ENCODE data around the gene EYA2. TPM values are rescaled to one million over a fixed set of nuclear protein-coding genes. Genes with fewer than 3 reads are reported as not detected.

The EYA2 gene
- polyA plus RNA-seq, 3 donors = 0.04 to 0.16 TPM; not detected in 1

DNA sequence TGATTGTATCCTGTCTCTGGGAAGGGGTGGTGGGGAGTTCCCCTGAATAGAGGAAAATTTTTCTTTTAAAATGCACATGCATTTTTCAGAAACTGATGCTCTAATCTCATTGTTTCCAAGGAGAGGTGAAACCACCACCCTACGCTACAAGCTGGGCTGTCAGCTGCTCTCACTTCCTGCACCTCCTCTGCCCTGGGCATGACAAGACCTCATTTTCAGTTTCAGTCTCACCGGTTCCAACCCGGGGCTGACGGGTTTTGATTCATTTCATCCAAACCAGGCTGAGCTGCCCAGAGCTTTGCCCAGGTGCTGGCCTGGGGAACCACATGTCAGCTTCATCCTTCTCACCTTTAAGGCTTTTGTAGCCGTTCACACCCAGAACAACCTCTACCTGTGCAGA, 99.7 kb downstream of the EYA2 start:
- H2AFZ ChIP-seq (ENCODE audit: insufficient read depth, low read depth, low read length, poor library complexity, severe bottlenecking) = no peak overlapping the region

DNA sequence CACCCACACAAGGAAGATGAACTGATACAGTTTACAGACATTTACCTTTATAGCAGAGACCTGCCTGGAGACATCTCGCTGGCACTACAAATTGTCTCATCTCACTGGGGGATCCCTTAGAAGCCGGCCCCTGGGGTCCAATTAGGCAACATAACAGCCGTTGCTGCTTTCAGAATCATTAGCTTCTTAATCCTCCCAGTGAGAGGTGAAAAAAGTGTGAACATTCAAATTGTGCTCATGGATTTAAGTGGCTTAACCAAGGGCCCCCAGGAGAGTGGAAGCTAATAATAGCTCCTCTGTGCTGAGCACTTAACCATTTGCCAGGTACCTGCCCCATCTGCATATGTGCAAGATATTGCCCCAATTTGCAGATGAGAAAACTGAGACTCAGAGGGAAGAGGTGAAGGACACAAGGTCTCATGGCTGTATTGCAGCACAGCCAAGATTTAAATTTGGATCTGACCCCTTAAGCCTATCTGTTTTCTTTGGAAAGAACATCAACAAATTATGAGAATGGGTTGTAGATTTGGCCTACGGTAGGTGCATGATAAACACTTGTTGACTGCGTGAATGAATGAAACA, 101.0 kb downstream of the EYA2 start:
- no peak overlapping the region for H3K27ac Mint-ChIP-seq
- Histone ChIP-seq H4K20me1 (ENCODE audit: insufficient read depth, low read length) (no peaks in the 10 kb centered on the region), H2AFZ (ENCODE audit: insufficient read depth, low read depth, low read length, poor library complexity, severe bottlenecking) (no peak overlapping the region), H3K4me2 (replicated peaks; ENCODE audit: extremely low read depth, low read length, poor library complexity, severe bottlenecking) (no peak overlapping the region), H3K79me2 (ENCODE audit: insufficient read depth, low read length) (no peaks in the 10 kb centered on the region), H3K36me3 (replicated peaks in 1 of 2; ENCODE audit: control insufficient read depth in 1 of 2, insufficient read depth in 2 of 2, low read length in 2 of 2) (no peaks in the 10 kb centered on the region), H3K27me3 (ENCODE audit: control insufficient read depth in 2 of 2, insufficient read depth in 2 of 2, low read length in 2 of 2) (no peaks in the 10 kb centered on the region), H3K27ac (ENCODE audit: low read depth in 1 of 2, low read length in 2 of 2) (no peak overlapping the region), H3K4me1 (ENCODE audit: control insufficient read depth in 1 of 2, insufficient read depth in 2 of 2, low read length in 2 of 2) (peaks cover 4 to 8% of the 10 kb centered on the region in 2 donors), H3K9ac (ENCODE audit: insufficient read depth, low read length, poor library complexity, severe bottlenecking) (no peak overlapping the region), H3K9me3 (replicated peaks in 1 of 2; ENCODE audit: control insufficient read depth in 1 of 2, insufficient read depth in 1 of 2, low read length in 2 of 2) (no peaks in the 10 kb centered on the region), H3K4me3 (replicated peaks in 1 of 3; ENCODE audit: low read depth in 2 of 3, low read length in 3 of 3) (no peak overlapping the region)
- peaks cover 0 to 4% (median 3%) of the 10 kb centered on the region in 7 donors for H3K9me3 Mint-ChIP-seq
- H3K4me3 Mint-ChIP-seq = no peak overlapping the region
- no CpG with 5 or more reads among the region's 5 CpGs for WGBS (ENCODE audit: insufficient coverage)
- H3K4me1 Mint-ChIP-seq = peaks cover 13% of the 10 kb centered on the region
- intact Hi-C loops (cut with micrococcal nuclease) = no loop called here
- peaks cover 4 to 30% (median 9%) of the 10 kb centered on the region in 3 donors for H3K27me3 Mint-ChIP-seq (ENCODE audit: low read depth in 3 of 3)
- H3K36me3 Mint-ChIP-seq = no peaks in the 10 kb centered on the region
- TF ChIP-seq, protein P1, sequence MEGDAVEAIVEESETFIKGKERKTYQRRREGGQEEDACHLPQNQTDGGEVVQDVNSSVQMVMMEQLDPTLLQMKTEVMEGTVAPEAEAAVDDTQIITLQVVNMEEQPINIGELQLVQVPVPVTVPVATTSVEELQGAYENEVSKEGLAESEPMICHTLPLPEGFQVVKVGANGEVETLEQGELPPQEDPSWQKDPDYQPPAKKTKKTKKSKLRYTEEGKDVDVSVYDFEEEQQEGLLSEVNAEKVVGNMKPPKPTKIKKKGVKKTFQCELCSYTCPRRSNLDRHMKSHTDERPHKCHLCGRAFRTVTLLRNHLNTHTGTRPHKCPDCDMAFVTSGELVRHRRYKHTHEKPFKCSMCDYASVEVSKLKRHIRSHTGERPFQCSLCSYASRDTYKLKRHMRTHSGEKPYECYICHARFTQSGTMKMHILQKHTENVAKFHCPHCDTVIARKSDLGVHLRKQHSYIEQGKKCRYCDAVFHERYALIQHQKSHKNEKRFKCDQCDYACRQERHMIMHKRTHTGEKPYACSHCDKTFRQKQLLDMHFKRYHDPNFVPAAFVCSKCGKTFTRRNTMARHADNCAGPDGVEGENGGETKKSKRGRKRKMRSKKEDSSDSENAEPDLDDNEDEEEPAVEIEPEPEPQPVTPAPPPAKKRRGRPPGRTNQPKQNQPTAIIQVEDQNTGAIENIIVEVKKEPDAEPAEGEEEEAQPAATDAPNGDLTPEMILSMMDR (IDR thresholded peaks at IDR 0.05) = no peak
- no peak for DNase-seq

More for the DNA sequence above, 99.7 kb downstream of the EYA2 start:
- H3K9ac ChIP-seq (ENCODE audit: insufficient read depth, low read length, poor library complexity, severe bottlenecking) = no peak overlapping the region
- TF ChIP-seq, protein P1 (IDR thresholded peaks at IDR 0.05) = no peak
- intact Hi-C loops (cut with micrococcal nuclease) = no loop called here
- no peaks in the 10 kb centered on the region for H3K36me3 ChIP-seq (replicated peaks in 1 of 2; ENCODE audit: control insufficient read depth in 1 of 2, insufficient read depth in 2 of 2, low read length in 2 of 2)
- Mint-ChIP-seq H3K4me1 (peaks cover 13% of the 10 kb centered on the region), H3K4me3 (peak overlapping the region; percentile 41 to 77), H3K27me3 (ENCODE audit: low read depth in 3 of 3) (peaks cover 4 to 37% (median 12%) of the 10 kb centered on the region in 3 donors), H3K9me3 (peaks cover 0 to 4% (median 3%) of the 10 kb centered on the region in 7 donors), H3K36me3 (no peaks in the 10 kb centered on the region), H3K27ac (no peak overlapping the region)
- H3K27ac ChIP-seq (ENCODE audit: low read depth in 1 of 2, low read length in 2 of 2) = no peak overlapping the region
- H3K9me3 ChIP-seq (replicated peaks in 1 of 2; ENCODE audit: control insufficient read depth in 1 of 2, insufficient read depth in 1 of 2, low read length in 2 of 2) = no peaks in the 10 kb centered on the region
- DNase-seq = no peak
- WGBS (ENCODE audit: insufficient coverage) = 0% methylated on average over 2 of the region's 5 CpGs
- H3K4me2 ChIP-seq (replicated peaks; ENCODE audit: extremely low read depth, low read length, poor library complexity, severe bottlenecking) = no peak overlapping the region
- peaks cover 4 to 8% of the 10 kb centered on the region in 2 donors for H3K4me1 ChIP-seq (ENCODE audit: control insufficient read depth in 1 of 2, insufficient read depth in 2 of 2, low read length in 2 of 2)
- no peaks in the 10 kb centered on the region for H4K20me1 ChIP-seq (ENCODE audit: insufficient read depth, low read length)
- H3K79me2 ChIP-seq (ENCODE audit: insufficient read depth, low read length) = no peaks in the 10 kb centered on the region
- H3K4me3 ChIP-seq (replicated peaks in 1 of 3; ENCODE audit: low read depth in 2 of 3, low read length in 3 of 3) = no peak overlapping the region
- H3K27me3 ChIP-seq (ENCODE audit: control insufficient read depth in 2 of 2, insufficient read depth in 2 of 2, low read length in 2 of 2) = peaks cover 0 to 2% of the 10 kb centered on the region in 2 donors

Data from CD14-positive monocyte (primary cell).